SHP77 (cell line): ENCODE measurements around the gene CLCN3.
"Not testable (repeated sequence)": the region's sequence is repeated elsewhere in the genome, so short reads cannot be mapped to it uniquely, and the experiment has no call there.

Source experiments
- DNase-seq, 2 experiments: peaks; one replicate each; lab custom pipeline; 2025; lab: John Stamatoyannopoulos, UW

The CLCN3 gene

GRCh38 chr4:169707958-169708643 is 87.7 kb downstream of the CLCN3 start:
- DNase-seq: no peak

- DNase-seq: no peak
These were observed 95.4 kb downstream of the CLCN3 start for GRCh38 chr4:169715826-169716225.

- no peak for DNase-seq
These were observed 96.3 kb downstream of the CLCN3 start for GRCh38 chr4:169716677-169717076.

- no peak for DNase-seq
These were observed 100.2 kb downstream of the CLCN3 start for GRCh38 chr4:169720529-169720928.

GRCh38 chr4:169723207-169723965 is 103.0 kb downstream of the CLCN3 start:
- peak in 1 of 2 experiments; percentile 3 for DNase-seq

GRCh38 chr4:169724260-169724659 is 103.9 kb downstream of the CLCN3 start:
- no peak for DNase-seq

- DNase-seq: no peak
These were observed 107.2 kb downstream of the CLCN3 start for GRCh38 chr4:169727616-169728015.

- no peak for DNase-seq
These were observed 110.2 kb downstream of the CLCN3 start for GRCh38 chr4:169730564-169730963.

- DNase-seq: not testable (repeated sequence)
These were observed 118.2 kb downstream of the CLCN3 start for GRCh38 chr4:169738604-169739003.

GRCh38 chr4:169741569-169741968 is 121.2 kb downstream of the CLCN3 start:
- DNase-seq: no peak

- DNase-seq: no peak
These were observed 124.2 kb downstream of the CLCN3 start for GRCh38 chr4:169744601-169745000.

GRCh38 chr4:169745291-169745690 is 124.9 kb downstream of the CLCN3 start:
- no peak for DNase-seq

GRCh38 chr4:169756971-169757574 is 136.7 kb downstream of the CLCN3 start:
- no peak for DNase-seq

- DNase-seq: peak; percentile 90 to 94
These were observed 137.3 kb downstream of the CLCN3 start, which contains the start of gene HPF1 for GRCh38 chr4:169757575-169758184. Gene HPF1 (minus strand): TSS chr4:169757944. CDS start chr4:169757877, 67 bp downstream.

- no peak for DNase-seq
These were observed 138.1 kb downstream of the CLCN3 start for GRCh38 chr4:169758401-169758962.

- DNase-seq: no peak
These were observed 141.5 kb downstream of the CLCN3 start for GRCh38 chr4:169761846-169762245.

- no peak for DNase-seq
These were observed 145.5 kb downstream of the CLCN3 start for GRCh38 chr4:169765835-169766234.

GRCh38 chr4:169766741-169767140 is 146.4 kb downstream of the CLCN3 start:
- no peak for DNase-seq

GRCh38 chr4:169768385-169768784 is 148.0 kb downstream of the CLCN3 start:
- DNase-seq: no peak

GRCh38 chr4:169770416-169770815 is 150.0 kb downstream of the CLCN3 start:
- DNase-seq: no peak

- DNase-seq: not testable (repeated sequence)
These were observed 151.2 kb downstream of the CLCN3 start for GRCh38 chr4:169771556-169772080.
